ENCODE results near the gene MTF2.

The MTF2 gene

DNA sequence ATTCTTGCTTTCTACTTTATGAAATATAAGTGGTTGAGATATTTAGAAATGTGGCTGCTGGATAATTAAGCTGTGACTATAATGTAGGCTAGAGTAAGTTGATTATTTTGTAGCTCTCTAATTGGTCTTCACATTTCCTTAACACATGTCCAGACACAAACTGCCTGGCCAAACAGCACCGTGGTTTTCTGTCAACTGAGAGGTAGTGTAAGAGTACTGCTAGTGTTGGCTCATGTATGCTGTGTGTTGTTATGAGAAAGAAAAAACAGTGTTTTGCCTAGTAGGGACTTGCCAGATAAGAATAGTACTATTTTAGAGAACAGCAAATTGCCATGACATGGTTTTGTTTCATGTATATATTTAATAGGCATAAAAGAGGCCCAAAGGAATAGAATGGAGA, 64.1 kb downstream of the MTF2 start:
- Histone ChIP-seq H3K27me3 (ENCODE audit: insufficient read depth, poor library complexity, severe bottlenecking) (no peaks in the 10 kb centered on the region), H3K27ac (replicated peaks) (no peak overlapping the region), H3K4me3 (replicated peaks; ENCODE audit: insufficient read depth, low read length) (no peak overlapping the region)
- no peak for DNase-seq (ENCODE audit: low read depth in 1 of 2, low spot score in 1 of 2)
- TF ChIP-seq, protein P1, sequence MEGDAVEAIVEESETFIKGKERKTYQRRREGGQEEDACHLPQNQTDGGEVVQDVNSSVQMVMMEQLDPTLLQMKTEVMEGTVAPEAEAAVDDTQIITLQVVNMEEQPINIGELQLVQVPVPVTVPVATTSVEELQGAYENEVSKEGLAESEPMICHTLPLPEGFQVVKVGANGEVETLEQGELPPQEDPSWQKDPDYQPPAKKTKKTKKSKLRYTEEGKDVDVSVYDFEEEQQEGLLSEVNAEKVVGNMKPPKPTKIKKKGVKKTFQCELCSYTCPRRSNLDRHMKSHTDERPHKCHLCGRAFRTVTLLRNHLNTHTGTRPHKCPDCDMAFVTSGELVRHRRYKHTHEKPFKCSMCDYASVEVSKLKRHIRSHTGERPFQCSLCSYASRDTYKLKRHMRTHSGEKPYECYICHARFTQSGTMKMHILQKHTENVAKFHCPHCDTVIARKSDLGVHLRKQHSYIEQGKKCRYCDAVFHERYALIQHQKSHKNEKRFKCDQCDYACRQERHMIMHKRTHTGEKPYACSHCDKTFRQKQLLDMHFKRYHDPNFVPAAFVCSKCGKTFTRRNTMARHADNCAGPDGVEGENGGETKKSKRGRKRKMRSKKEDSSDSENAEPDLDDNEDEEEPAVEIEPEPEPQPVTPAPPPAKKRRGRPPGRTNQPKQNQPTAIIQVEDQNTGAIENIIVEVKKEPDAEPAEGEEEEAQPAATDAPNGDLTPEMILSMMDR (IDR thresholded peaks at IDR 0.05; ENCODE audit: insufficient read depth, low read length), result no peak
- TF ChIP-seq GABPA (IDR thresholded peaks at IDR 0.05; ENCODE audit: low read depth) (no peak), POLR2AphosphoS5 (IDR thresholded peaks at IDR 0.05; ENCODE audit: low read depth) (no peak), SPI1 (IDR thresholded peaks at IDR 0.05; ENCODE audit: borderline replicate concordance, low read depth) (no peak)
- TF ChIP-seq, protein P2, sequence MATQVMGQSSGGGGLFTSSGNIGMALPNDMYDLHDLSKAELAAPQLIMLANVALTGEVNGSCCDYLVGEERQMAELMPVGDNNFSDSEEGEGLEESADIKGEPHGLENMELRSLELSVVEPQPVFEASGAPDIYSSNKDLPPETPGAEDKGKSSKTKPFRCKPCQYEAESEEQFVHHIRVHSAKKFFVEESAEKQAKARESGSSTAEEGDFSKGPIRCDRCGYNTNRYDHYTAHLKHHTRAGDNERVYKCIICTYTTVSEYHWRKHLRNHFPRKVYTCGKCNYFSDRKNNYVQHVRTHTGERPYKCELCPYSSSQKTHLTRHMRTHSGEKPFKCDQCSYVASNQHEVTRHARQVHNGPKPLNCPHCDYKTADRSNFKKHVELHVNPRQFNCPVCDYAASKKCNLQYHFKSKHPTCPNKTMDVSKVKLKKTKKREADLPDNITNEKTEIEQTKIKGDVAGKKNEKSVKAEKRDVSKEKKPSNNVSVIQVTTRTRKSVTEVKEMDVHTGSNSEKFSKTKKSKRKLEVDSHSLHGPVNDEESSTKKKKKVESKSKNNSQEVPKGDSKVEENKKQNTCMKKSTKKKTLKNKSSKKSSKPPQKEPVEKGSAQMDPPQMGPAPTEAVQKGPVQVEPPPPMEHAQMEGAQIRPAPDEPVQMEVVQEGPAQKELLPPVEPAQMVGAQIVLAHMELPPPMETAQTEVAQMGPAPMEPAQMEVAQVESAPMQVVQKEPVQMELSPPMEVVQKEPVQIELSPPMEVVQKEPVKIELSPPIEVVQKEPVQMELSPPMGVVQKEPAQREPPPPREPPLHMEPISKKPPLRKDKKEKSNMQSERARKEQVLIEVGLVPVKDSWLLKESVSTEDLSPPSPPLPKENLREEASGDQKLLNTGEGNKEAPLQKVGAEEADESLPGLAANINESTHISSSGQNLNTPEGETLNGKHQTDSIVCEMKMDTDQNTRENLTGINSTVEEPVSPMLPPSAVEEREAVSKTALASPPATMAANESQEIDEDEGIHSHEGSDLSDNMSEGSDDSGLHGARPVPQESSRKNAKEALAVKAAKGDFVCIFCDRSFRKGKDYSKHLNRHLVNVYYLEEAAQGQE (IDR thresholded peaks at IDR 0.05; ENCODE audit: insufficient replicate concordance, low read depth), result no peak

DNA sequence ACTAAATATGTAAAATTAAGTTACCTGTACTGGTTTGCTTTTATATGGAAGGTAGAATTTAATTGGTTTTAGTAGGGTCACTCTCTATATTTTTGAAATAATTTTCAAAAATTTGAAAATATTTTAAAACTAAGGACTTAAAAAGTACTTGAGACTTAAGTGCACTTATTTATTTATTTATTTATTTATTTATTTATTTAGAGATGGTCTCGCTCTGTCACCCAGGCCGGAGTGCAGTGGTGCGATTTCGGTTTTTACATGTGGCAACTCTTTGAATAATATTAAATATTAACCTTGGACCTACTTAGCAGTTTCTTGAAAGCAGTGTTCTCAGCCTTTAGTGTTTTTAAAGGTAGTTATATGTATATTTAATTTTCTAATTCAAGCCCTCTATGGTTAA, 64.7 kb downstream of the MTF2 start:
- Histone ChIP-seq H3K27ac (replicated peaks) (no peak overlapping the region), H3K4me3 (replicated peaks; ENCODE audit: insufficient read depth, low read length) (no peak overlapping the region), H3K27me3 (ENCODE audit: insufficient read depth, poor library complexity, severe bottlenecking) (no peaks in the 10 kb centered on the region)
- DNase-seq (ENCODE audit: low read depth in 1 of 2, low spot score in 1 of 2), result no peak
- TF ChIP-seq, protein P2 (IDR thresholded peaks at IDR 0.05; ENCODE audit: insufficient replicate concordance, low read depth), result no peak
- TF ChIP-seq SPI1 (IDR thresholded peaks at IDR 0.05; ENCODE audit: borderline replicate concordance, low read depth) (no peak), POLR2AphosphoS5 (IDR thresholded peaks at IDR 0.05; ENCODE audit: low read depth) (no peak), GABPA (IDR thresholded peaks at IDR 0.05; ENCODE audit: low read depth) (no peak)
- TF ChIP-seq, protein P1 (IDR thresholded peaks at IDR 0.05; ENCODE audit: insufficient read depth, low read length), result no peak

DNA sequence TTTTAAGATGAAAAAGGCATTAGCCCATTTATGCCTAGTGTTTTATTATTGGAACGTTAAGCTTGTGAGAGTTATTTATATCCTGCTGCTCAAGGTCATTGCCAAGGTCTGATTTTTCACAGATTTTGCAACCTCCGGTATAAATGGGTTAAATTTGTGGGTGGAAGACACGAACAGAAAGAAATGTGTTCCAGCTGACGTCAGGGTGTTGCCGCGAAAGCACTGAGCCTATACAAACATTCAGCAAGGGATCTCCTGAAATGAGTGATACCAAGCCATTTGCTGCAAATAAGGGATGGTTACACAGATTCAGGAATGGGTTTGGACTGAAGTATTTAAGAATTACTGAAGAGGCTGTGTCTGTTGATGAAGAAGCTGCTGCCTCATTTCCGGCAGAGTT, 68.9 kb downstream of the MTF2 start:
- no peak overlapping the region for H3K27ac ChIP-seq (replicated peaks)
- TF ChIP-seq POLR2AphosphoS5 (IDR thresholded peaks at IDR 0.05; ENCODE audit: low read depth) (no peak), GABPA (IDR thresholded peaks at IDR 0.05; ENCODE audit: low read depth) (no peak), SPI1 (IDR thresholded peaks at IDR 0.05; ENCODE audit: borderline replicate concordance, low read depth) (no peak)
- TF ChIP-seq, protein P2 (IDR thresholded peaks at IDR 0.05; ENCODE audit: insufficient replicate concordance, low read depth), result no peak
- TF ChIP-seq, protein P1 (IDR thresholded peaks at IDR 0.05; ENCODE audit: insufficient read depth, low read length), result no peak
- H3K27me3 ChIP-seq (ENCODE audit: insufficient read depth, poor library complexity, severe bottlenecking), result no peaks in the 10 kb centered on the region
- no peak overlapping the region for H3K4me3 ChIP-seq (replicated peaks; ENCODE audit: insufficient read depth, low read length)
- DNase-seq (ENCODE audit: low read depth in 1 of 2, low spot score in 1 of 2), result no peak
